HepG2 (cell line): ENCODE results near the gene CCDC170. TPM values are rescaled to one million over a fixed set of nuclear protein-coding genes. Genes with fewer than 3 reads are reported as not detected.

Source experiments
- ATAC-seq: fragments of 200-7000 bp; cut with Tn5 transposase; 3 replicates; pipeline ENCODE4 v1.9.1; 2020; ENCODE audit warnings: mild to moderate bottlenecking, moderate library complexity
- BruUV-seq: library from RNA; stranded (reverse); fragments of 400-500 nt; replicated peaks from 2 replicates; lab custom pipeline; 2021; lab: Mats Ljungman, UMichigan
- CTCF ChIA-PET: fragments of 300-600 bp; formaldehyde crosslinking; extraction: SDS; loops from one replicate; lab custom pipeline; 2021; ENCODE audit warnings: low total read pairs, inconsistent platforms, low intra/inter-chr PET ratio; lab: Yijun Ruan, JAX
- POLR2A ChIA-PET: fragments of 350-600 bp; sonication (Branson Sonifier 250); formaldehyde crosslinking; loops from one replicate; lab custom pipeline; 2020; ENCODE audit warnings: antibody characterized with exemption, inconsistent platforms; lab: Yijun Ruan, JAX
- DNase-seq: peaks from one replicate; pipeline ENCODE4 v3.0.0-alpha.2; 2015; ENCODE audit warnings: low spot score
- FAIRE-seq: peaks from 3 replicates; lab custom pipeline; 2011; peaks lifted over from hg19 to GRCh38; lab: Jason Lieb, UNC
- H2AFZ ChIP-seq: one replicate; pipeline ENCODE4 v1.6.1; 2011; ENCODE audit warnings: low read length, inconsistent platforms
- H3K27ac ChIP-seq: fragments of 300-600 bp; 3 replicates; pipeline ENCODE4 v1.8.0; 2011; ENCODE audit warnings: mixed run types, mild to moderate bottlenecking, mixed read lengths, low read length, inconsistent platforms; ENCODE audit not compliant: insufficient read depth; ENCODE audit errors: extremely low read length
- H3K27me3 ChIP-seq, 2 experiments: fragments of 200-600 bp in 1 of 2; 2 replicates in 1 of 2; 3 replicates in 1 of 2; pipeline versions ENCODE4 v1.6.0 to v1.8.0; 2011; ENCODE audit warnings: low read length in 2 of 2, mild to moderate bottlenecking in 2 of 2, moderate library complexity in 2 of 2, inconsistent platforms in 1 of 2; ENCODE audit not compliant: insufficient read depth in 2 of 2, control insufficient read depth in 1 of 2
- H3K36me3 ChIP-seq, 2 experiments: fragments of 200-600 bp in 1 of 2; replicated peaks in 1 of 2; 2 replicates in 1 of 2; 3 replicates in 1 of 2; pipeline versions ENCODE4 v1.5.1 to v1.8.0; 2011; ENCODE audit warnings: low read length in 2 of 2, inconsistent platforms in 1 of 2; ENCODE audit not compliant: insufficient read depth in 2 of 2, control insufficient read depth in 1 of 2
- H3K4me1 ChIP-seq: 2 replicates; pipeline ENCODE4 v1.5.1; 2012; ENCODE audit warnings: low read length, inconsistent platforms; ENCODE audit not compliant: insufficient read depth
- H3K4me2 ChIP-seq: 2 replicates; pipeline ENCODE4 v1.6.0; 2011; ENCODE audit warnings: low read depth, low read length, inconsistent platforms
- H3K4me3 ChIP-seq, 3 experiments: fragments of 200-600 bp in 1 of 3; sonication (generic), shearing (Covaris generic) in 1 of 3; replicated peaks in 1 of 3; 2 replicates each; pipeline ENCODE4 v1.5.1; 2011 to 2016; ENCODE audit warnings: low read length in 3 of 3, inconsistent platforms in 2 of 3, low read depth in 2 of 3, mild to moderate bottlenecking in 2 of 3, control low read depth in 1 of 3, mixed read lengths in 1 of 3; ENCODE audit not compliant: insufficient read depth in 1 of 3
- H3K79me2 ChIP-seq: one replicate; pipeline ENCODE4 v1.6.1; 2011; ENCODE audit warnings: low read length, inconsistent platforms; ENCODE audit not compliant: insufficient read depth
- H3K9ac ChIP-seq: 2 replicates; pipeline ENCODE4 v1.6.0; 2011; ENCODE audit warnings: mild to moderate bottlenecking, low read depth, low read length, inconsistent platforms; ENCODE audit not compliant: insufficient read depth
- H3K9me3 ChIP-seq: 2 replicates; pipeline ENCODE4 v1.5.1; 2012; ENCODE audit warnings: mild to moderate bottlenecking, low read length
- H4K20me1 ChIP-seq: 2 replicates; pipeline ENCODE4 v1.6.0; 2011; ENCODE audit warnings: inconsistent platforms, mild to moderate bottlenecking, low read length, moderate library complexity; ENCODE audit not compliant: insufficient read depth
- AGO2 ChIP-seq: fragments of 200-400 bp; formaldehyde crosslinking; optimal IDR thresholded peaks from 2 replicates; pipeline ENCODE3; 2017; ENCODE audit warnings: mild to moderate bottlenecking, low read depth, low read length, moderate library complexity
- CTCF ChIP-seq: sonication (generic); formaldehyde crosslinking; IDR thresholded peaks from 2 replicates; pipeline ENCODE4 v1.5.0; 2020; ENCODE audit warnings: mild to moderate bottlenecking, missing genetic modification reagents, moderate library complexity
- KLF6 ChIP-seq: IDR thresholded peaks from 2 replicates; pipeline ENCODE4 v1.8.0; 2016; ENCODE audit warnings: missing biosample characterization, missing genetic modification reagents
- NR3C1 ChIP-seq: sonication (generic); formaldehyde crosslinking; IDR thresholded peaks from 2 replicates; pipeline ENCODE4 v1.4.0; 2020; ENCODE audit warnings: missing genetic modification reagents
- ZNF775 ChIP-seq: sonication (generic); formaldehyde crosslinking; IDR thresholded peaks from 2 replicates; pipeline ENCODE4 v1.4.0; 2020; ENCODE audit warnings: missing genetic modification reagents, mild to moderate bottlenecking, moderate library complexity, borderline replicate concordance
- WGBS: methylation state at CpG from one replicate; pipeline ENCODE4 v1.1.6; 2017; ENCODE audit warnings: low lambda C conversion rate; 5-methylcytosine and 5-hydroxymethylcytosine counted together
- in situ Hi-C: cut with HindIII; loops from 2 replicates; pipeline ENCODE4 v1.10.0; 2017; ENCODE audit warnings: low pct_unique_long_range_greater_than_20kb; ENCODE audit not compliant: extremely low pct_ligation_motif_present
- intact Hi-C: fragments of 100-400 bp; cut with micrococcal nuclease; formaldehyde crosslinking; loops from one replicate; pipeline ENCODE4 v1.10.0; 2022; ENCODE audit not compliant: unreplicated experiment
- polyA plus RNA-seq, 8 experiments: library from polyadenylated mRNA; depleted of rRNA in 3 of 8; stranded (reverse) in 7 of 8; unstranded in 1 of 8; fragments of >200 nt; fragmentation: Illumina TruSeq in 4 of 8; extraction: Trizol in 4 of 8; gene quantifications; 2 replicates each; pipeline versions ENCODE4 v1.2.1 to v1.2.3, GENCODE V29; 2011 to 2016; ENCODE audit warnings: low read depth in 4 of 8, missing spikeins in 1 of 8, mixed read lengths in 1 of 8; ENCODE audit not compliant: insufficient read depth in 1 of 8
- total RNA-seq, 5 experiments: library from RNA; depleted of rRNA; stranded (reverse); fragments of >200 nt; fragmentation: Illumina TruSeq; extraction: Trizol; gene quantifications; 2 replicates each; pipeline ENCODE4 v1.2.3, GENCODE V29; 2016; ENCODE audit warnings: low read depth in 1 of 5

Gene CCDC170
- total and polyA plus RNA-seq, 2 of the 13 experiments (the other 11 are each of a cell fraction or from before 2014, with no cell fraction given), result 0.90 to 5.1 TPM

GRCh38 chr6:151548201-151548600 is 54.4 kb downstream of the CCDC170 start:
- in situ Hi-C loops, result no loop called here
- peak; percentile 18; the same call in 1 of the 2 replicates for TF ChIP-seq CTCF (CRISPR knock-in tag)
- TF ChIP-seq NR3C1, result no peak
- FAIRE-seq, result no peak

GRCh38 chr6:151549790-151550189 is 56.0 kb downstream of the CCDC170 start:
- Histone ChIP-seq H3K4me3 (no peak overlapping the region), H3K36me3 (no peaks in the 10 kb centered on the region), H3K27ac (no peak overlapping the region), H3K4me1 (no peaks in the 10 kb centered on the region), H3K9me3 (no peaks in the 10 kb centered on the region), H3K4me2 (no peak overlapping the region), H3K9ac (no peak overlapping the region), H2AFZ (no peak overlapping the region), H4K20me1 (no peaks in the 10 kb centered on the region), H3K27me3 (no peaks in the 10 kb centered on the region), H3K79me2 (no peaks in the 10 kb centered on the region)
- POLR2A ChIA-PET, result no interaction called here
- FAIRE-seq (no peak), ATAC-seq (no peak), DNase-seq (no peak)
- TF ChIP-seq AGO2 (no peak), KLF6 (CRISPR knock-in tag) (no peak), ZNF775 (no peak)
- CTCF ChIA-PET, result no interaction called here
- in situ Hi-C loops (no loop called here), intact Hi-C loops (no loop called here)
- BruUV-seq, result no TSS peak
- 78% methylated on average over 1 of the region's 1 CpG for WGBS

More at GRCh38 chr6:151548201-151548600, 54.4 kb downstream of the CCDC170 start:
- no peak overlapping the region for H3K27ac ChIP-seq
- H2AFZ ChIP-seq, result no peak overlapping the region
- H3K4me3 ChIP-seq, result no peak overlapping the region
- intact Hi-C loops, result no loop called here
- H3K36me3 ChIP-seq, result no peaks in the 10 kb centered on the region
- H4K20me1 ChIP-seq, result no peaks in the 10 kb centered on the region
- BruUV-seq, result no TSS peak
- H3K9me3 ChIP-seq, result no peaks in the 10 kb centered on the region
- 72% methylated on average over 5 of the region's 5 CpGs for WGBS
- no peak for ATAC-seq
- DNase-seq, result no peak
- no peak overlapping the region for H3K9ac ChIP-seq
- H3K4me2 ChIP-seq, result no peak overlapping the region
- no peaks in the 10 kb centered on the region for H3K79me2 ChIP-seq
- no peaks in the 10 kb centered on the region for H3K27me3 ChIP-seq
- CTCF ChIA-PET, result no interaction called here
- H3K4me1 ChIP-seq, result no peaks in the 10 kb centered on the region
- POLR2A ChIA-PET, result no interaction called here
